NCI-H2081 treated with DMSO at 0.1 percent for 48 hours (cell line): ENCODE results near the gene DEGS2.
"Not testable (repeated sequence)": the region's sequence is repeated elsewhere in the genome, so short reads cannot be mapped to it uniquely, and the experiment has no call there.

Experiments used
- DNase-seq: peaks from one replicate; lab custom pipeline; 2025; lab: John Stamatoyannopoulos, UW

The DEGS2 gene

GRCh38 chr14:100159094-100159864 is at the start of gene DEGS2:
Gene DEGS2, minus strand, starts transcription at chr14:100159645. Its CDS starts 58 bp downstream, at chr14:100159587.
- DNase-seq, result no peak

GRCh38 chr14:100208136-100208535 is 48.7 kb upstream of the DEGS2 start:
- DNase-seq, result not testable (repeated sequence)

GRCh38 chr14:100207588-100207987 is 48.1 kb upstream of the DEGS2 start:
- DNase-seq, result not testable (repeated sequence)

- not testable (repeated sequence) for DNase-seq
These were observed 45.4 kb upstream of the DEGS2 start for GRCh38 chr14:100204835-100205167.

- DNase-seq, result no peak
These were observed 44.8 kb upstream of the DEGS2 start for GRCh38 chr14:100203962-100204834.

- no peak for DNase-seq
These were observed 43.7 kb upstream of the DEGS2 start for GRCh38 chr14:100203146-100203545.

GRCh38 chr14:100202712-100203111 is 43.3 kb upstream of the DEGS2 start:
- no peak for DNase-seq

- no peak for DNase-seq
These were observed 42.3 kb upstream of the DEGS2 start for GRCh38 chr14:100201701-100202100.

GRCh38 chr14:100200311-100200710 is 40.9 kb upstream of the DEGS2 start:
- DNase-seq, result no peak

- DNase-seq, result no peak
These were observed 39.9 kb upstream of the DEGS2 start for GRCh38 chr14:100199240-100199860.

- no peak for DNase-seq
These were observed 34.2 kb upstream of the DEGS2 start for GRCh38 chr14:100193417-100194357.

- peak; percentile 95 for DNase-seq
These were observed 33.4 kb upstream of the DEGS2 start for GRCh38 chr14:100192672-100193416.

GRCh38 chr14:100192250-100192671 is 32.8 kb upstream of the DEGS2 start:
- DNase-seq, result no peak

- DNase-seq, result no peak
These were observed 32.3 kb upstream of the DEGS2 start for GRCh38 chr14:100191584-100192249.

GRCh38 chr14:100190126-100190525 is 30.7 kb upstream of the DEGS2 start:
- no peak for DNase-seq

- no peak for DNase-seq
These were observed 29.1 kb upstream of the DEGS2 start for GRCh38 chr14:100188392-100189030.

- no peak for DNase-seq
These were observed 27.9 kb upstream of the DEGS2 start for GRCh38 chr14:100187247-100187833.

GRCh38 chr14:100181876-100182551 is 22.6 kb upstream of the DEGS2 start:
- not testable (repeated sequence) for DNase-seq

- not testable (repeated sequence) for DNase-seq
These were observed 21.2 kb upstream of the DEGS2 start for GRCh38 chr14:100180671-100181070.
